NCI-H226 (cell line): ENCODE data around the gene MAGEC3.
"Not testable (repeated sequence)": the region's sequence is repeated elsewhere in the genome, so short reads cannot be mapped to it uniquely, and the experiment has no call there.

Experiments
- DNase-seq: peaks from one replicate; pipeline ENCODE4 v3.0.0-alpha.2; 2015

Gene MAGEC3

GRCh38 chrX:141838016-141838415 is at the start of gene MAGEC3:
Gene MAGEC3, plus strand, starts transcription at chrX:141838316. Its CDS starts 0 bp downstream, at chrX:141838316.
- no peak for DNase-seq

DNA sequence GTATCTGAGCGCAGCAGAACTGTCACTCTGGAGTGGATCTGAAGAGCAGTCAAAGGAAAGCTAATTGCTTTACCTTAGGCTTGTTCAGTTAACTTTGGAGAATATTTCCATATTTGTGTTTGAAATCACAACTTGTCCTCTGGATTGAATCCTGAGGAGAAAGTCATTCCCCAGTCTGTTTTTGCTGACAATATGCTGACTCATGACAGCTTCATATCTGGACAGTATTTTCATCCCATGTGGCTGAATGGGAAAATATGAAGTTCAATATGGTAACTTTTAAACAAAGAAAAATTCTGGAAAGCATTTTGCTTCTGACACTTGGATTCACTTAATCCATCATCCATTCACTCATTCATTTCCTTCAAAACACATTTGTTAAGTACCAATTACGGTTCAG is 46.3 kb upstream of the MAGEC3 start:
- DNase-seq = no peak

- DNase-seq = no peak
These were observed 26.7 kb upstream of the MAGEC3 start for GRCh38 chrX:141811438-141811837.

DNA sequence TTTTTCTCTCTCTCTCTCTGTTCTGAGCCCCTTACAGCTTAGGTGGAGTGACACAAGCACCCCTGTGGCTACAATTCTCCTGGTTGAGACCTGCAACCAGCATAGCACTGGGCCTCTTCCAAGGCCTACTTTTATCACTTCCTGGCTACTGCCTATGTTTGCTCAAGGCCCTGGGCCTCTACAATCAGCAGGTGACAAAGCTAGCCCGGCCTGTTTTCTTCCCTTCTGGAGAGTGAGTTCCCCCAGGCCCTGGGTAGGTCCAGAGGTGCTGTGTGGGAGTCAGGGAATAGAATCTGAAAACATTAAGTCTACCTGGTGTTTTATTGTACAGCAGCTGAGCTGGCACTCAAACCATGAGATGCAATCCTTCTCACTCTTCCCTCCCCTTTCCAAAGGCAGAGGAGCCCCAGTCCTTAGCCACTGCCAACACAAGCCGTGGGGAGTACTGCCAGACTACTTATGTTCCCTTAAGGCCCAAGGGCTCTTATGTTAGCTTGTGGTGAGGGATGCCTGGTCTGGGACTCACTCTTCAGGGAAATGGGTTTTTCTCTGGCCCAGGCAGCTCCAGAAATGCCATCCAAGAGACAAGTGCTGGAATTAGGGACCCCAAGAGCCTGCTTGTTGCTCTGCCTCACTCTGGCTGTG is 23.8 kb upstream of the MAGEC3 start:
- DNase-seq = no peak

GRCh38 chrX:141815904-141816303 is 22.2 kb upstream of the MAGEC3 start:
- DNase-seq = no peak

- no peak for DNase-seq
These were observed 5.9 kb upstream of the MAGEC3 start for GRCh38 chrX:141832247-141832646.

GRCh38 chrX:141839856-141840255 is 1.7 kb downstream of the MAGEC3 start:
- DNase-seq = peak; percentile 49

DNA sequence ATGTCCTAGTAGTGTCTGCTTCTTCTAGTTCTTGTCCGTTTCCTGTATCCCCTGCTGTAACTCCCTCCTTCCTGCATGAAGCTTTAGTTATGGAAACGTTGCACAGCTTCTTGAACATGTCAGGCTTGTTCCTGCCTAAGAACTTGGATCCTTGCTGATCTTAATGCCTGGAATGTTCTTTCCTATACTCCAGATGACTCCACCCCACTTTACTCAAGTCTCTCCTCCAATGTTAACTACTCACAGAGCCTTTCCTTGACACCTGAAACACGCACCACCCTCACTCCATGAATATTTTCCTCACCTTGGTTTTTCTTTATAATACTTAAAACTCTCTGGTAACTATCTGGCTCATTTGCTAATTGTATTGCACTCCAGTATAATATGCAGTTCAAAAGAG is 19.4 kb downstream of the MAGEC3 start:
- no peak for DNase-seq

DNA sequence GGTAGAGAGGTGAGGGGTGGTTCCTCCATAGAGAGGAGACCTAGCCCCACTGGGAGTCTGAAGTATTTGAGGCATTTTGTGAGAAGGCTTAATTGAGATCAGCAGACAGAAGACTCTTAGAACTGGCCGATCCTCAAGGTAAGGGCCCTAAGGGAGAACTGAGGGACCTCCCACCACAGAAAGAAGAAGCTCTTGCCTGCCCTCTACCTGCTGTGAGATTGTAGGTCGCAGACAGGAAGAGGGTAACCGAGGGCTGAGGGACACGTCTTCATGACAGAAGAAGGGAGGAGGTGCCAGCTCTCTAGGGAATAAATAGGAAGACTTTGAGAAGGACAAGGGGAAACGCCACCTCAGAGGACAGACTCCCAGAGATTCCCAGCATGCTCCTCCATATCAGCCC is 41.5 kb downstream of the MAGEC3 start:
- DNase-seq = no peak

DNA sequence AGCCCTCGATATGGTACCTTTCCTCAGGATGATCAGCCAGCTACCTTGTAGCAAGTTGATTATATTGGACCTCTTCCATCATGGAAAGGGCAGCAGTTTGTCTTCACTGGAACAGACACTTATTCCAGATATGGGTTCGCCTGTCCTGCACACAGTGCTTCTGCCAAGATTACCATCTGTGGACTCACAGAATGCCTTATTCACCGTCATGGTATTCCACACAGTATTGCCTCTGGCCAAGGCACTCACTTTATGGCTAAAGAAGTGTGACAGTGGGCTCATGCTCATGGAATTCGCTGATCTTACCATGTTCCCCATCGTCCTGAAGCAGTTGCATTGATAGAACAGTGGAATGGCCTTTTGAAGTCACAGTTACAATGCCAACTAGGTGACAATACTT is 50.7 kb downstream of the MAGEC3 start:
- not testable (repeated sequence) for DNase-seq

DNA sequence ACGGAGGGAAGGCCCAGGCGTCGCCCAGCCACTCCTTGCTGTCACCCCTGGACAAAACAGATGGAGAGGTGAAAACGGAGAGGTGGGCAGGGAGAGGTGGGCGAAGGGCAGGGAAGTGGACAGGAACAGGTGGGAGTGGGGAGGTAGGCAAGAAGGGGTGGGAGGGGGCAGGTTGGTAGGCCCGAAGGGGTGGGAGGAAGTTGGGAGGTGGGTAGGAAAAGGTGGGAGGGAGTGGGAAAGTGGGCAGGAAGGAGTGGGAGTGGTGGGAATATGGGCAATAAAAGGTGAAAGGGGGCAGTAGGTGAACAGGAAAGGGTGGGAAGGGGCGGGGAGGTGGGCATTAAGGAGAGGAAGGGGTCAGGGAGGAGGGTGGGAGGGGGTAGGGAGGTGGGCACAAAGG is 56.6 kb downstream of the MAGEC3 start:
- no peak for DNase-seq

DNA sequence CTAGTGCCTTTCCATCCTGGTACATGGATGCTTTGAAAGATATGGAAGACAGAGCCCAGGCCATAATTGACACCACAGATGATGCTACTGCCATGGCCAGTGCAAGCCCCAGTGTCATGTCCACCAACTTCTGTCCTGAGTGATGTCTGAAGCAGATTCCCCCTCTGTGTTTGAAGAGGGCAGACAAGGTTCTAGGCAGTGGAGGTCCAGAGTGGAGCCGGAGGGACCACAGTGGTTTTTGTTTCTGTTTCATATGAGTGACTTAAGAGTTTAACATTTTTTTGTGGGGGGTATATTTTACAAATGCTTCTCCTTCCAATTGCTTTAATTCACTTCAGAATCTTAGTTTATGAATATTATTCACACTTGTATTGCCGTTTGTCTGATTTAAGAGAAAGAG is 59.6 kb downstream of the MAGEC3 start:
- DNase-seq = no peak

- no peak for DNase-seq
These were observed 64.2 kb downstream of the MAGEC3 start for GRCh38 chrX:141902366-141902765.

GRCh38 chrX:141903400-141904155 is 65.5 kb downstream of the MAGEC3 start, which contains the start of gene MAGEC1:
Gene MAGEC1, plus strand, starts transcription at chrX:141903894. Its CDS starts 1,179 bp downstream, at chrX:141905073.
- DNase-seq = no peak

DNA sequence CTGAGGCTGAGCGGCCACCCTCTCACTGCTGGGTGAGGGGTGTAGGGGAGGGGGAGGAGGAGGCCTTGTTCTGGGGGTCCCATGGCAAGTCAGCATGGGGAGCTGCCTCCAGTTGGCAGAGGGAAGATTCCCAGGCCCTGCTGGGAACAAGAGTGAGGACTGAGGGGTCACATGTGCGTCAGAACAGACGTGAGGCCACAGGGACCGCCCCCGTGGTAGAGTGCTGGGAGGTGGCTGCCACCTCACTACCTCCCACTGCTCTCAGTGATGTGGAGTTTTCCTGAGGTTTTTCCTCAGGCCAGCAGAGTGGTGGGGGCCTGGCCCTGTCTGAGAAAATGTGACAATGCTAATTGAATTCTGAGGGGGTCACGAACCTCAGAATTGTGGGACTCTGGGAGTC is 66.1 kb downstream of the MAGEC3 start:
- no peak for DNase-seq

DNA sequence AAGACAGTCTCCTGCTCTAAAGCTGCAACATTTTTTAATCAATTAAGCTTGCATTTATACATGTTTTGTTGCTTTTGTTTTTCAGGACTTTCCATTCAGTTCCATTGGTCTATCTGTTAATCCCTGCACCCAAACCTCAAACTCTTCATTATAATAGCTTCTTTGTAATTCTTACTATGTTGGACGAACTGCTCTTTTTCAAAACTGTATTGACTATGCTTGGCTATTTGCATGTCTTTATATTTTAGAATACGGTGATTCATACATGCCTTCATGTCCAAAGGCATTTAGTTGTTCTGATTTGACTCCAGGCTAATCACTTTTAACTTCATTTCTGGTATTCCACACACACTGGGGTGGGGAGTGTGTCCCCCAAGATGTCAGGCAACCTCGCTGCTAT is 79.7 kb downstream of the MAGEC3 start:
- DNase-seq = no peak

DNA sequence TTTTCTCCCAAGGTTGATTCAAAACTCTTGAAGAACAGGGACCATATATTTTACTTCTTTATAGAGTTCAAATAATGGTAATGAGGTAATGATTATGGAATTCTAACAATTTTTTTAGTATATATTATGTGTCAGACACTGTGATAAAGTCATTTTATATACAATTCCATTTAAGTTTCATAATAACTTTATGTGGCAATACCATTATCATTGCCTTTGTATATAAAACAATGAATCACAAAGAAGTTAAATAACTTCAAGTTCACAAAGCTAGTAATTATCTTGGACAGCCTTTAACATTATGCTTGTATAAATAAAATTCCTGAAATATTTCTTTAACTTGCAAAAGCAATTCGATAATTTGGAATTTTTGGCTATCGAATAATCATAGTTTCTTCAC is 86.2 kb downstream of the MAGEC3 start:
- peak; percentile 2 for DNase-seq

- no peak for DNase-seq
These were observed 90.3 kb downstream of the MAGEC3 start for GRCh38 chrX:141928432-141928831.

GRCh38 chrX:141934059-141934641 is 96.0 kb downstream of the MAGEC3 start:
- peak; percentile 2 for DNase-seq

DNA sequence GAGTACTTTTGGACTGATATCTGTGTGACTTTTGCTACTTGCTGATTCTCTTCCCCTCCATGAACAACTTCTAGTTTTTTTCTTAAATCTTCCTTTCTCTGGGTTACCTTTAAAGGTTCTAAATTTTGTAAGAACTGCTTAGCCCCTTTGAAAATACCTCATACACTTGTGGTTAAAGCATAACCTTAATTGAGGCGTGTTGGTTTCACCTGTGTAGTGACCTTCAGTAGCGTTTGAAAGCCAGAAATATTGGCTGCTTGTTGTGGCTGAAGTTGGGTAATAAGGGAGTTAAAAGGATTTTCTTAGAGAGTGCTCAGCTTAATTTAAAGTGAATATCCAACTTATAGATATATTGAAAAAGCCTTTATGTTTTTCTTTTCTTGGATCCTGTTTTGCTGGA is 97.5 kb downstream of the MAGEC3 start:
- DNase-seq = no peak

DNA sequence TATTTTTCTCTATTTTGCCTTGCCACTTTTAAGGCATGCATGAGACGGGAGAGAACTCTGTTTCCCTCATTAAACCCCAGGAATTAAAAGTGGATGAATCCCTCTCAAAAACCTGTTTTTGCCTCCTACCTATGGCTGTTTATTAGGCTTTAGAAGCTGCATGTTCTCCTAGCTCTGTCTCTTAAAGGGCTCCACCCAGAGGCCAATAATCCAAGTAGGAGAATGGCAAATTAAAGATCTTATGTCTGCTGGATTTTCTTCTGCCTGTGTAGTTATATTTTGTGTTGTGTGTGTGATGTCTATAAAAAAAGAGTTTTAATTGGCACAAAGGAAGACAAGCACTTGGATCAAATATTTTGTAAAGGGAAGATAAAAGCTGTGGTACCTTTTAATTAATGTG is 98.0 kb downstream of the MAGEC3 start:
- DNase-seq = no peak

DNA sequence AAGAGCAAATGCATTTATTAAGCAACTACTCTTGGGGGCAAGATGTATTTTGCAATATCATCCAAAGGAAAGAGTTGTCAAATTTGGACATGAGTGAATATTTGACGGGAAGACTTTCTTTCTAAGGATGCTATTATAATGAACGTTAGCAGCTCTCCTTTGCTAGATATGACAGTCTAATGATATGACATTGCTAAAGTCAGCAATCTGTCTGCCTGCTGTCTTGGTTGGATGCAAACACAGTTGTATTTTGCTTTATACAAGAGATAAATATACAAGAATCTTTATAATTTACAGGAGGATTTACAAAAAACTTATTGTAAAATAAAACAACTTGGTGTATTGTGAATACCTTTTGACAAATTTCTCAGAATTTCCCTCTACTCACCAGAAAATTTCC is 103.1 kb downstream of the MAGEC3 start:
- DNase-seq = no peak

- no peak for DNase-seq
These were observed 107.3 kb downstream of the MAGEC3 start for GRCh38 chrX:141945426-141945825.

DNA sequence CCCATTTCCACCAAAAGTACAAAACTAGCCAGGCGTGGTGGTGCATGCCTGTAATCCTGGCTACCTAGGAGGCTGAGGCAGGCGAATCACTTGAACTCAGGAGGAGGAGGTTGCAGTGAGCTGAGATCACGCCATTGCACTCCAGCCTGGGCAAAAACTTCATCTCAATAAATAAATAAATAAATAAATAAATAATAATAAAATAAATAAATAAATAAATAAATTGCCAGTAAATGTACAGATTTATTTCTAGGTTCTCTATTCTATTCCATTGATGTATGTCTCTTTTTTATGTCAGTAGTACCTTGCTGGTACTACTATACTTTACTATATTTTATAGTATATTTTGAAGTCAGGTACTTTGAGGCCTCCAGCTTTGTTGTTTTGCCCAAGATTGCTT is 109.2 kb downstream of the MAGEC3 start:
- no peak for DNase-seq
